Gastrocnemius medialis (tissue), 4 donors: ENCODE results near the gene ASXL1. TPM values are rescaled to one million over a fixed set of nuclear protein-coding genes. Genes with fewer than 3 reads are reported as not detected.
"Not testable (repeated sequence)": the region's sequence is repeated elsewhere in the genome, so short reads cannot be mapped to it uniquely, and the experiment has no call there.

Experiments used
- ATAC-seq, 2 donors: fragments of 150-250 bp; one replicate each; pipeline ENCODE4 v1.9.1; 2016
- DNase-seq, 2 donors: peaks; one replicate each; pipeline ENCODE4 v3.0.0-alpha.2; 2019
- H3K27ac ChIP-seq, 4 donors: fragments of 200-600 bp; sonication (generic); 1 replicate in 1 of 4; 2 replicates in 3 of 4; pipeline ENCODE4 v1.5.1; 2016 to 2018; ENCODE audit warnings: mild to moderate bottlenecking in 2 of 4, moderate library complexity in 1 of 4
- H3K27me3 ChIP-seq, 3 donors: fragments of 200-600 bp; sonication (generic) in 2 of 3; 1 replicate in 1 of 3; 2 replicates in 2 of 3; pipeline versions ENCODE4 v1.5.1 to v1.6.0; 2016 to 2019; ENCODE audit warnings: mild to moderate bottlenecking in 1 of 3, moderate library complexity in 1 of 3
- H3K36me3 ChIP-seq, 2 donors: fragments of 200-600 bp; sonication (generic) in 1 of 2; one replicate each; pipeline ENCODE4 v1.5.1; 2017 to 2018
- H3K4me1 ChIP-seq, 2 donors: fragments of 200-600 bp; sonication (generic) in 1 of 2; one replicate each; pipeline ENCODE4 v1.5.1; 2016 to 2017; ENCODE audit warnings: mild to moderate bottlenecking in 2 of 2
- H3K4me3 ChIP-seq, 4 donors: fragments of 200-600 bp; sonication (generic) in 3 of 4; 1 replicate in 1 of 4; 2 replicates in 3 of 4; pipeline ENCODE4 v1.5.1; 2016 to 2019; ENCODE audit warnings: mild to moderate bottlenecking in 2 of 4
- H3K9me3 ChIP-seq, 3 donors: fragments of 200-600 bp; sonication (generic) in 2 of 3; 1 replicate in 1 of 3; 2 replicates in 2 of 3; pipeline ENCODE4 v1.5.1; 2016 to 2019
- CTCF ChIP-seq, 5 experiments: fragments of 450-650 bp in 3 of 5; fragments of 200-600 bp in 2 of 5; sonication (generic) in 2 of 5; IDR thresholded peaks in 4 of 5; conservative IDR thresholded peaks in 1 of 5; 1 replicate in 4 of 5; 2 replicates in 1 of 5; pipeline ENCODE4 v1.5.1; 2016 to 2019; ENCODE audit warnings: antibody characterized with exemption in 5 of 5, mild to moderate bottlenecking in 3 of 5, moderate library complexity in 3 of 5
- POLR2A ChIP-seq, 2 donors: fragments of 450-650 bp; IDR thresholded peaks; one replicate each; pipeline ENCODE4 v1.6.1; 2017; ENCODE audit warnings: antibody characterized with exemption in 2 of 2, mild to moderate bottlenecking in 2 of 2, moderate library complexity in 2 of 2
- in situ Hi-C, 4 donors: fragments of 200-750 bp; cut with MboI; loops; one replicate each; pipeline versions ENCODE4 v1.15.0 to v1.8.0; 2017; ENCODE audit warnings: low sequenced_read_pairs in 4 of 4
- intact Hi-C: fragments of 100-400 bp; cut with DNase I; formaldehyde crosslinking; loops from one replicate; pipeline ENCODE4 v1.15.1; 2023; ENCODE audit warnings: low total_unique reads
- total RNA-seq, 4 donors: library from RNA; depleted of rRNA; stranded (reverse); fragments of >200 nt; gene quantifications; one replicate each; pipeline versions ENCODE4 v1.1.0 to v1.2.3, GENCODE V29; 2016

The ASXL1 gene
- total RNA-seq, 4 donors from 2014 or later, result 21.8 to 36.6 (median 28.4) TPM

GRCh38 chr20:32404017-32404416 lies 45.9 kb downstream of the ASXL1 start:
- no peak for ATAC-seq
- intact Hi-C loops (no loop called here), in situ Hi-C loops (no loop called here)

GRCh38 chr20:32406701-32407100 lies 48.6 kb downstream of the ASXL1 start:
- Histone ChIP-seq H3K27ac (no peak overlapping the region), H3K36me3 (no peaks in the 10 kb centered on the region), H3K9me3 (no peaks in the 10 kb centered on the region), H3K27me3 (no peaks in the 10 kb centered on the region), H3K4me3 (no peak overlapping the region), H3K4me1 (peaks cover 5 to 6% of the 10 kb centered on the region in 2 donors)
- TF ChIP-seq CTCF (IDR thresholded peaks at IDR 0.05 in 4 of 5, conservative IDR thresholded peaks at IDR 0.05 in 1 of 5) (no peak), POLR2A (IDR thresholded peaks at IDR 0.05) (no peak)
- ATAC-seq (no peak), DNase-seq (no peak)
- intact Hi-C loops (no loop called here), in situ Hi-C loops (no loop called here)

More at GRCh38 chr20:32404017-32404416, 45.9 kb downstream of the ASXL1 start:
- H3K4me1 ChIP-seq, result peaks cover 5 to 6% of the 10 kb centered on the region in 2 donors
- H3K9me3 ChIP-seq, result no peaks in the 10 kb centered on the region
- no peaks in the 10 kb centered on the region for H3K36me3 ChIP-seq
- no peak for DNase-seq
- H3K27ac ChIP-seq, result no peak overlapping the region
- H3K4me3 ChIP-seq, result no peak overlapping the region
- no peaks in the 10 kb centered on the region for H3K27me3 ChIP-seq
- TF ChIP-seq POLR2A (IDR thresholded peaks at IDR 0.05) (no peak), CTCF (IDR thresholded peaks at IDR 0.05 in 4 of 5, conservative IDR thresholded peaks at IDR 0.05 in 1 of 5) (no peak)

GRCh38 chr20:32407131-32407750 lies 49.1 kb downstream of the ASXL1 start:
- H3K9me3 ChIP-seq, in situ Hi-C loops, ATAC-seq: not testable (repeated sequence)

GRCh38 chr20:32411955-32412706 lies 54.0 kb downstream of the ASXL1 start:
- peaks cover 5 to 13% of the 10 kb centered on the region in 2 donors for H3K4me1 ChIP-seq
- intact Hi-C loops, result no loop called here
- no peak for ATAC-seq
- TF ChIP-seq CTCF (IDR thresholded peaks at IDR 0.05 in 4 of 5, conservative IDR thresholded peaks at IDR 0.05 in 1 of 5), result no peak
- no peak for TF ChIP-seq POLR2A (IDR thresholded peaks at IDR 0.05)
- in situ Hi-C loops, result no loop called here
- H3K36me3 ChIP-seq, result no peaks in the 10 kb centered on the region
- no peaks in the 10 kb centered on the region for H3K9me3 ChIP-seq
- no peak overlapping the region for H3K4me3 ChIP-seq
- H3K27ac ChIP-seq, result no peak overlapping the region
- no peak for DNase-seq
- H3K27me3 ChIP-seq, result no peaks in the 10 kb centered on the region

More at GRCh38 chr20:32407131-32407750, 49.1 kb downstream of the ASXL1 start:
- DNase-seq, H3K27me3 ChIP-seq, H3K27ac ChIP-seq, H3K36me3 ChIP-seq, intact Hi-C loops, H3K4me1 ChIP-seq, H3K4me3 ChIP-seq: not testable (repeated sequence)

- no peak overlapping the region for H3K27ac ChIP-seq
- H3K27me3 ChIP-seq, result no peaks in the 10 kb centered on the region
- DNase-seq (no peak), ATAC-seq (no peak)
- in situ Hi-C loops, result no loop called here
- no peak overlapping the region for H3K4me3 ChIP-seq
- peaks cover 4 to 7% of the 10 kb centered on the region in 2 donors for H3K4me1 ChIP-seq
- intact Hi-C loops, result no loop called here
- H3K9me3 ChIP-seq, result no peaks in the 10 kb centered on the region
- TF ChIP-seq POLR2A (IDR thresholded peaks at IDR 0.05), result no peak
- TF ChIP-seq CTCF (IDR thresholded peaks at IDR 0.05 in 4 of 5, conservative IDR thresholded peaks at IDR 0.05 in 1 of 5), result no peak
- no peaks in the 10 kb centered on the region for H3K36me3 ChIP-seq
These were observed 57.4 kb downstream of the ASXL1 start for GRCh38 chr20:32415494-32415893.
